ENCODE results near the gene ADAM10.

The ADAM10 gene

DNA sequence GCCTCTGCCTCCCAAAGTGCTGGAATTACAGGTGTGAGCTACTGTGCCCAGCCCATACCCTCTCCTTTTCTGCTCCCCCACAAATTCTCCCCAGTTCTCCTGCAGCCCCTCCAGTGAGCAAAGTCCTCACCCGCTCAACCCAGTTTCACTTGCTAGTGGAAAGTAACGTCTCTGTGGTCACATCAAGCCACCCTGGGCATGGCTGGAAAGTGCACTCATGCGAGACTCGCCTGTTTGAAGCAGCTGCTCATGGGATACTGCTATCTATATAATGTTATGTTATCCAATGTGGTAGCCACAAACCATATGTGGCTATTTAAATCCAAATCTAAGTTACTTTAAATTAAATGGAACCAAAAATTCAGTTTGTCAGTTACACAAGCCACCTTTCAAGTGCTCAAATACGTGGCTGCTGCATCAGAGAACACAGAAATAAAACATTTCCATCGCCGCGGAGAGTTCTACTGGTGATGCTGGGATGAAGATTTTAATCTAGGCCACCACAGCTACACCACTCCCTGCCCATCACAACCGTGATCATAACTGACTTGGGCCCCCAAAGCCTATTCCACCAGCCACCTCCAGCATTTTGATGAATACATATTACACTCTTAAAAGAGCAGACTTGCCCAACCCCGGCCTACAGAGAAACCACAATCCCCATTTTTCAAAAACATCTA lies 198.3 kb downstream of the ADAM10 start:
- DNase-seq (ENCODE audit: low read depth), result no peak

DNA sequence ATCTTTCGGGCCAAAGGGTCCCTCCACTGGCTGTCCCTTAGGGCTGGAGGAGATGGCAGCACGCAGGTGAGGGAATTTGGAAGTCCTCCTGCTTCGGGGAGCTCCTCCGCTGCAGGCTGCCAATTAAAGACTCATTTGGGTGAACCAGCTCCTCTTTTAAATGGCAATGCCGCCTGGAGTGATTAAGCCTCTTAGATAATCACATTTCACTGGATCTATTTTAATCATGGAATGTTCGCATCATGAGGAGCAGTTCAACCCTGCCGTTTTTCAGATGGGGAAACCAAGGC lies 199.8 kb downstream of the ADAM10 start:
- no peak for DNase-seq (ENCODE audit: low read depth)

DNA sequence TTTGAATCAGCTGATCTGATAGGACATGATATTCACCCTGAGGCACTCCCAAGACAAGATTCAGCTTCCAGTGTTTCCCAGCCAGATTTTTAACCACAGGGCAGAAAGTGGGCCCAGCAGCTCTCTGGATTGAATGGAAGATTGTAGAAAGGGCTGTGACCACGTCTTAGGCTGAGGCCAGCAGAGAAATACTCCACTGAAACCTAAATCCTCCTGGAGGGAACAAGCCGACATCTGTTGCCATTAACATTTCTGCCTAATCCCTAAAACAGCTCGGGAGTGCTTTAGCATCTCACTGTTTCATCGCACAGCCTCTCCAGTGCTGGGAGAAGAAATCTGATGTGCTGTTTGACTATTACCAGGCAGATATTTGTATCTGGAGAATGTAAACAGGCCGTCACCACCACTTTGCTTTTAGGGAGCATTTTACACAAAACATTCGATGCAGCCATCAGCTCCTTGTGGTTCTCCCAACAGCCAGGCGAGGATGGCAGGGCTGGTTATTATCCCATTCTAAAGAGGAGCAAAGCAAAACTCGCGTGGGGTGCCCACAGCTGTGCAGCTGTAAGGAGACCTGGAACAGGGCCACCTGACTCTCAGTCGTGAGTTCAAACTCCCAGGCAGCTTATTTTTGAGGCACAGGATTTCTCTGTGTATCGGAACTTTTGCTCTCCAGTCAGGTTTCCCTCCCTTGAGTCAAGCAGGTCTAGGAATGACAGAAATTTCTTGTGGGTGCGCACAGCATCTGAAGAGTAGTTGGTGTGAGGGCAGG lies 200.3 kb downstream of the ADAM10 start:
- no peak for DNase-seq (ENCODE audit: low read depth)

DNA sequence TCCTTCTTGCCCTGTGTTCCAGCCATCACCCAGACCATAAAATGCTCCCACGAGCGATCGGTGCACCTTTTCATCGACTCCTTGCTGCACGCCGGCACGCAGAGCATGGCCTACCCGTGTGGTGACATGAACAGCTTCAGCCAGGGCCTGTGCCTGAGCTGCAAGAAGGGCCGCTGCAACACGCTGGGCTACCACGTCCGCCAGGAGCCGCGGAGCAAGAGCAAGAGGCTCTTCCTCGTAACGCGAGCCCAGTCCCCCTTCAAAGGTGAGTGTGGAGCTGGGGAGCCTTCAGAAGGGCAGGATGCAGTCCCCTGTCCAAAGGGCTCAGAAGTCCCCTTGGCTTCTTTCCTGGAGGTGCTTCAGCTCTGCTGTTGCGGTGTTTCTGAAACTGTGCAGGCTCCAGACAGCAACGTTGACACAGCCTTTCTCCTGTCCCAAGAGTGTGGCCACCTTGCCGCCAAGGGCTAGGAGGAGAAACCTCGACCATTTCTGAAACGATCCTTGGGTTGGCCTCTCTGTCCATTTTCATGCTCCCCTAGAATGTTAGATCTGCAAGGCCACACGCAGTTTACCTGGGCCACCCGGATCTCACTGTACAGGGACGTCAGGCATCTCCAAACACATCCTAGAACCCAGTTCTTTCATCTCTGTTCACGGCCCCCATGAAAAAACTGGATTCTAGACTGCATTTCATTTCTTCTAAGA lies 201.0 kb downstream of the ADAM10 start:
- DNase-seq (ENCODE audit: low read depth), result no peak

DNA sequence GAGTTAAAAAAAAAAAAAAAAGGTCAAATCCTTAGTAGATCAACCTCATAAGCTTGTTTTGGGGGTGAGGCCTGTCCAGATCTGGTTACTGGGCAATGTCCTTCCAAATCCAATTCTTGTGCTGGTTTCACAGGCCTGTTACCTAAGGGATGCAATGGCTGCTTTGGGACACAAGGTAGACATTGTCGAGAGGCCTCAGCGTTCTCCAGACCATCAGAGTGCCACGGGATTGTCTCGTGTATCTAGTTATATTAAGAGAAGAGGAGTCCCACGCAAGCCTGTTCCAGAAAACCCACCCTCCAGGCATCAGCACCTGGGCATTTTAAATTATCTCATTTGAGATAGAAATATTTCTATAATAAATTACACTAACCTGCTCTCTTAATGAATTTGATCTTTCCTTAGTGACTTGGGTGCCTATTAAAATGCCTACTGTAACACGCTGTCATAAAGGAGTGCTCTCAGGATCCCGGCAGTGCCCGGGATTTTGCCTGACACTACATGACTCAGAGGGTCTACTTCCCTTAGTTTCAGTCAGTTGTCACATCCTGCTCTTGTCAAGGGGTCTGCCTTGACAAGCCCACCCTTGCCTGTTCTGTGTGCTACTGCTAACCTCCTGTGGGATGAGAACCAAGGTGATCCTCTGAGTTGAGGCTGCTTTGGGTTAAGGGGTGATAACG lies 201.7 kb downstream of the ADAM10 start:
- DNase-seq (ENCODE audit: low read depth), result no peak

DNA sequence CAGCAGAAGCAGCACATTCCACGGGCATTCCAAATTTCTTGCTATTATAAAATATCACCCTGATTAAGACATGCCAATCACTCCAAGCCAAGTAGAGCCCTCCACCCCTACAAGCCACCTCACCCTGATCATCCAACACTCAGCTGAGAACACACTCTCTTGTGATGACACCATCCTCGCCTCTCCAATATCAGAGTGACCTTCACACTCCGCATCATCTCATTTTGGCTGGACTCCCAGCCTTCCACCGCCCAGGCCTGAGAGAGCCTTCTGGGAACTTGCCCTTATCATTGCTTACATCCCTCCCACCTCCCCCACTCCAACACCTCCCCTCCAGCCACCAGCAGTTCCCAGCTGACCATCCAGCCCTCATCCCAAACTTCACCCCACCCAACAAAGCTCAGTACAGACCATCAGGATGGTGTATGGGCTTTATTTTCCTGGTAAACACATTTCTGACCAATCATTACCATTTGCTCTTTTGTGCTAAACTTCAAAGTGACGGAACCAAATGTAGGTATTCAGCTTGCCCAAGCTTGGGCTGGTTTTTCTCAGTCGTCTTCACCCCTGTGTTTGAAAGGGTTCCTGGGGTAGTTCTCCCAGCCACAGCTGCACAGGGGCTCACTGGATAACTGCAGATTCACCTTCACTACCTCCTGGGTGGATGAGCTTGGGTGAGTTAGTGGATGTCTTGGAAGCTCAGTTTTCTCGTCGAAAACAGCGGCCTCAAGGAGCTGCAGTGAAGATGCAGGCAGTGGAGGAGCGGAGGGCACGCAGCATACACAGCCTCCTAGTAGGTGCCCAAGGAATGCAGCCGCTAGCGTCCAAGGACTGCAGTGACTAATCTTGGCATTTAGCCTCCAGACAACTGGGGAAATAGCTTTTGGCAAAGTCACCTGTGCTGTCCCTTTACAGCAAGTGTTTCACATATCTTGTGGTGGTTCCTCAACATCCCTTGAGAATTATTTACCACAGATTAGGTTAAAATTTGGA lies 202.6 kb downstream of the ADAM10 start:
- peak; percentile 83 for DNase-seq (ENCODE audit: low read depth)

DNA sequence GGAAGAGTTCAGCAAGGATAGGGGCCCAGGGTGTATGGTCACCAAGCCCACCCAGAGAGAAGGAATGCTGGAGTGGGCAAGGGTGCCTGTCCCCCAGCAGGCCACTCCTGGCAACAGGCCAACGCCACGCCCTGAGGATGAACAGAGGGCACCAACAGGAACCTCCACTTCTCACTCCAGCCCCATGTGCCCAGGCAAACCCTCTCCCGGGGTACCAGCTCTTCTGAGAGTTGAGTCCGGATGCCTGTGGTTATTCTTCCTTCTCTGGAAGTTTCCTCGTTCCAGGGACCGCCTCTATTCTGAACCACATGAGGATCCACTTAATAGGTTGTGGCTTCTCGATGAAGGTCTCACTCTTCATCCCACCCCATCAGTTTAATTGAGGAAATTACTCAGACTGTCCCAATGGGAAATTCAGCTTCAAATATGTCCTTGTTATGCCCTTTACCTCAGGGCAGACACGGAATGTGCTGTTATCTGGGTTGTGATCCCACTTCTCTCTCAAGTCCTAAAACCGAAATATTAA lies 203.4 kb downstream of the ADAM10 start:
- no peak for DNase-seq (ENCODE audit: low read depth)

DNA sequence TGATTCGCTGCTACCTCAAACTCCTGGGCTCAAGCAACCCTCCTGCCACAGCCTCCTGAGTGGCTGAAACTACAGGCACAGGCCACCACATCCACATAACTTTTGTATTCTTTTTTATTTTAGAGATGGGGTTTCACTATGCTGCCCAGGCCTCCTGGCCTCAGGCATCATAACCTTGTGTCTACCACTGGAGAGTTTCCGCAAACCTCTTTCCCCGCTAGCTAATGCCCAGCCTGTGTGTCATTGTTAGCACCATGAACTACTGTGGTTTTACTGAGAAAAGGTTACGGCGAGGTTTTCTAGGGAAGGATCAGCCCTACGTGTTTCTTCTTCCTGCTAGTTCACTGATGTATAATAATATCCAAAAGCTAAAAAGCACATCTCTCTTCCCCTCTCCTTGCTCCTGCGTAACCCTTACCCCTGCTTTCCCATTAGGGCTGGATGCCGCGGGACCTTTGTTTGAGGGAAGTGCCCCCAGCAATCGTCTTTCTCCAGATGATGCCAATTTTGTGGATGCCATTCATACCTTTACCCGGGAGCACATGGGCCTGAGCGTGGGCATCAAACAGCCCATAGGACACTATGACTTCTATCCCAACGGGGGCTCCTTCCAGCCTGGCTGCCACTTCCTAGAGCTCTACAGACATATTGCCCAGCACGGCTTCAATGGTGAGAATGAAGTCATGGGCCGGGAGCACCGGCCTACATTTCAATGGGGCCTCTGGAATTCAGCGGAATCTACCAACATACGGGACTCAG lies 204.0 kb downstream of the ADAM10 start:
- no peak for DNase-seq (ENCODE audit: low read depth)

DNA sequence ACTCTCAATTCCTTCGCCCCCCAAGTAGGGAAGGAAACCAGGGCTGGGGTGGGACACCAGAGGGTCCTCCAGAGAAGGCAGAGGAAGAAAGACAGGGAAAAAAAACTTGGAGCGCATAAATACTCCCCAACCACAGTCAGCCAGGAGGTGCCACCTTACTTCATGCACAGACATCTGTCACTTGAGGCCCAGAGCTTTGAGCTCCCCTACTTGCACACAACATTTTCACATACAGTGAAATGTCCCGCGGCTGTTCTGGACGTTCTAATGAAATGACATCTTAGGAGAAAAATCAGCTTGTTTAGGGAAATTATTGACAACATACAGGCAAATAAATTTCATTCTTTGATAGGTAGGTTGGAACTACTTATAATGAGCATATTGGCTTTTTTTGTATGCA lies 204.8 kb downstream of the ADAM10 start:
- DNase-seq (ENCODE audit: low read depth), result no peak

DNA sequence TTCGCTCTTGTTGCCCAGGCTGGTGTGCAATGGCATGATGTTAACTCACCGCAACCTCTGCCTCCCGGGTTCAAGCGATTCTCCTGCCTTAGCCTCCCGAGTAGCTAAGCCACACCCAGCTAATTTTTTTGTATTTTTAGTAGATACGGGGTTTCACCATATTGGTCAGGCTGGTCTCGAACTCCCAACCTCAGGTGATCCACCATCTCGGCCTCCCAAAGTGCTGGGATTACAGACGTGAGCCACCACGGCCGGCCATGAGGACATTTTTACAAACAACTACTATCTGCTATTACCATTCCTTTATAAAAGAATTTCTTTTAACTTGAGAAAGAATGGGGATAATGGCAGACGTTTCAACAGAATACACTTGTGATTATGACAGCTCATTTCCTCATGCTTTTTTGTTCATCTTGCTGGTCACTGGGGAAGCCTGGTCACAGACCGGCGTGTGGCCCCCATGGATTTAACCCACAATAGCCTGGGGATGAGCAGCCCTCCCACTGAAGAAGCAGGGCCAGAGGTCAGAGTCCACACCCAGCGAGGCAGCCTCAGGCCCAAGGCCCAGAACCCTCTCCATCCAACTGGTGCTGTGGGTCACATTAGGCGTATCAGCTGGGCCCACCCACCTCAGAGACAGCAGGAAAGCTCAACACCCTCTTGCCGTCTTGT lies 205.7 kb downstream of the ADAM10 start:
- no peak for DNase-seq (ENCODE audit: low read depth)

DNA sequence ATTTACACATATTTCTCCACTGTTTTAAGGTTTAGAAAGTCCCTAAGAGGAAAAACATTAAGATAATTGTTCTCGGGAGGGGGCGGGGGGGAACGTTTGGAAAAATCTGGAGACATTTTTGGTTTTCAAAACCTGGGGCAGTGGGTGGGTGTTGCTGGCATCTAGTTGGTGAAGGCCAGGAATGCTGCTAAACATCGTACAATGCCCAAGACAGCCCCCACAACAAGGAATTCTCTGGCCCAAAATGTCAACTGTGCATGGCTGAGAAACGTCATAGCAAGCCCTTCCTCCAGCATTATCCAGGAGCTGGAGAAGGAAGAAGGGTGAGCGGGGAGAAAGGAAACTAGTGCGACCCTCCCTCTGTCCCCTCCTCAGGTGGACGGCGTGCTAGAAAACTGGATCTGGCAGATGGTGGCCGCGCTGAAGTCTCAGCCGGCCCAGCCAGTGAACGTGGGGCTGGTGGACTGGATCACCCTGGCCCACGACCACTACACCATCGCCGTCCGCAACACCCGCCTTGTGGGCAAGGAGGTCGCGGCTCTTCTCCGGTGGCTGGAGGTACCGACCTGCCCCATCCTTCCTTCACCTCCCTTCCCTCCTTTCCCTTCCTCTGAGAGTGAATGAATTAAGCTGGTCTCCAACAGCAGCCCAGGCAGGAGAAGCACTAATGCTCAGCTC lies 208.0 kb downstream of the ADAM10 start:
- no peak for DNase-seq (ENCODE audit: low read depth)

DNA sequence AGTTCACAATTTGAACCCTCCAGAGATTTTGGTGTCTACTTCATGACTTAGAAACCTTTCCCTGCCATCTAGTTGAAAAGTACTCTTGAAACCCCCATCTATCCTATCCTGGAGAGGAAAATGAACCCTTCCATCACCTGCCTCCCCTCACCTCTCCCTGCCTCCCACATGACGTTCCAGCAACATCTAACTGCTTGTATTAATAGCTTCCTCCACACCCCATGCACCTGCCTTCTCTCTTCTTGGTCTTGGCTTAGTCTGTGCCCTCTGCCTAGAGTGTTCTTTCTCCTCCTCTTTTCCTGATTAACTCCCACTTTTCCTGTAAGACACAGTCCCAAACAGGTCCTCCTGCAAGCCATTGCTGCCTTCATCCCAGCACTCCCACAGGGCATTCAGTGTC lies 210.0 kb downstream of the ADAM10 start:
- DNase-seq (ENCODE audit: low read depth), result no peak

DNA sequence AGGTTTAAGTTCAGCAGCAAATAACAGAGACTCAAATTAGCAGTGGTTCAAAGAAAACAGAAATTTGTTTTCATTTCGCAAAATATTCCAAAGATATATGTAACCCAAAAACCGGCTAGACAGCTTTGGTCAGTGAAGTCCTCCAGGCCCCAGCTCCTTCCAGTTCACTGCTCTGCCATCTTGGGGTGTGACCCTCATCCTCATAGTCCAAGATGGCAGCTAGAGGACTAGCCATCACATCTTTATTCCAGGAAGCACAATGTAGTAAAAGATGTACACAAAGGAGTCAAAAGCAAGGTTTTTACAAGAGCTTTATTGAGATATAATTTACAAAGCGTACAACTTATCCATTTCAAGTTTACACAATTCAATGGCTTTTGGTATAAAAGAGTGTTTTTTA lies 210.6 kb downstream of the ADAM10 start:
- DNase-seq (ENCODE audit: low read depth), result no peak
